Lower lobe of right lung (tissue), 2 donors: ENCODE measurements around the gene CYB5B. TPM values are rescaled to one million over a fixed set of nuclear protein-coding genes. Genes with fewer than 3 reads are reported as not detected.

Experiments used
- ATAC-seq, 2 donors: fragments of 200-7000 bp; cut with Tn5 transposase; one replicate each; pipeline ENCODE4 v1.9.1; 2020 to 2022; ENCODE audit warnings: mild to moderate bottlenecking in 2 of 2, moderate library complexity in 2 of 2
- DNase-seq: peaks from one replicate; pipeline ENCODE4 v3.0.0-alpha.2; 2020
- H3K27ac ChIP-seq: fragments of 200-600 bp; one replicate; pipeline ENCODE4 v1.8.0; 2022
- H3K27me3 ChIP-seq: fragments of 200-600 bp; one replicate; pipeline ENCODE4 v1.8.0; 2022; ENCODE audit warnings: low read depth
- H3K36me3 ChIP-seq: fragments of 200-600 bp; one replicate; pipeline ENCODE4 v1.8.0; 2022; ENCODE audit warnings: mild to moderate bottlenecking
- H3K4me1 ChIP-seq: fragments of 200-600 bp; one replicate; pipeline ENCODE4 v1.8.0; 2022
- H3K4me3 ChIP-seq: fragments of 200-600 bp; one replicate; pipeline ENCODE4 v1.8.0; 2022; ENCODE audit warnings: mild to moderate bottlenecking
- H3K9me3 ChIP-seq: fragments of 200-600 bp; one replicate; pipeline ENCODE4 v1.8.0; 2022
- intact Hi-C: fragments of 100-400 bp; cut with DNase I; formaldehyde crosslinking; loops from one replicate; pipeline ENCODE4 v1.11.0; 2022
- total RNA-seq: library from RNA; stranded (reverse); fragmentation: NEBNext Ultra II Directional; extraction: Animal tissue kit (Norgen Biotek cat#: 25700); gene quantifications from one replicate; pipeline ENCODE4 v1.2.1, GENCODE V29; 2021
- TF ChIP-seq, protein P1 (sequence below): fragments of 200-600 bp; IDR thresholded peaks from one replicate; pipeline ENCODE4 v1.8.0; 2022; ENCODE audit warnings: antibody characterized with exemption, mild to moderate bottlenecking
- donor health status: DM: no; HTN: yes; CAD: no; lungs with severe emphysema.

CYB5B gene
- total RNA-seq, 1 donor from 2014 or later: 78.2 TPM

DNA sequence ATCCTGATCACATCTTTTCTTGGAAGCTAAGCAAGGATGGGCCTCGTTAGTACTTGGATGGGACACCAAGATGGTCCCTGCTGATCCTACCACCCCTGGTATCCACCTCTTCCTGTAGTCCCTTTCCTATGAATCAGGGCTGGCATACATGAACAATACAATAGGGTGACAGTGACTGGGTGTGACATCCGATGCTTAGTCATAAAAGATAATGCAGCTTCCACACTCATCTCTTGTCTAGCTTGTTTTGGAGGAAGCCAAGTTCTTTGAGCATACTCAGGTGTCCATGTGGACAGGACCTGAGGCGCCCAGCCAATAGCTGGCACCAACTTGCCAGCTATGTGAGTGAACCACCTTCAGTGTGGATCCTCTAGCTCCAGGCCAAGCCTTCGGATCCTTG is 78.8 kb downstream of the CYB5B start:
- Histone ChIP-seq H3K27me3 (no peaks in the 10 kb centered on the region), H3K36me3 (no peaks in the 10 kb centered on the region), H3K9me3 (no peaks in the 10 kb centered on the region), H3K27ac (no peak overlapping the region), H3K4me3 (no peak overlapping the region), H3K4me1 (no peaks in the 10 kb centered on the region)
- ATAC-seq: no peak
- intact Hi-C loops: no loop called here
- TF ChIP-seq, protein P1, sequence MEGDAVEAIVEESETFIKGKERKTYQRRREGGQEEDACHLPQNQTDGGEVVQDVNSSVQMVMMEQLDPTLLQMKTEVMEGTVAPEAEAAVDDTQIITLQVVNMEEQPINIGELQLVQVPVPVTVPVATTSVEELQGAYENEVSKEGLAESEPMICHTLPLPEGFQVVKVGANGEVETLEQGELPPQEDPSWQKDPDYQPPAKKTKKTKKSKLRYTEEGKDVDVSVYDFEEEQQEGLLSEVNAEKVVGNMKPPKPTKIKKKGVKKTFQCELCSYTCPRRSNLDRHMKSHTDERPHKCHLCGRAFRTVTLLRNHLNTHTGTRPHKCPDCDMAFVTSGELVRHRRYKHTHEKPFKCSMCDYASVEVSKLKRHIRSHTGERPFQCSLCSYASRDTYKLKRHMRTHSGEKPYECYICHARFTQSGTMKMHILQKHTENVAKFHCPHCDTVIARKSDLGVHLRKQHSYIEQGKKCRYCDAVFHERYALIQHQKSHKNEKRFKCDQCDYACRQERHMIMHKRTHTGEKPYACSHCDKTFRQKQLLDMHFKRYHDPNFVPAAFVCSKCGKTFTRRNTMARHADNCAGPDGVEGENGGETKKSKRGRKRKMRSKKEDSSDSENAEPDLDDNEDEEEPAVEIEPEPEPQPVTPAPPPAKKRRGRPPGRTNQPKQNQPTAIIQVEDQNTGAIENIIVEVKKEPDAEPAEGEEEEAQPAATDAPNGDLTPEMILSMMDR: no peak
- no peak for DNase-seq

DNA sequence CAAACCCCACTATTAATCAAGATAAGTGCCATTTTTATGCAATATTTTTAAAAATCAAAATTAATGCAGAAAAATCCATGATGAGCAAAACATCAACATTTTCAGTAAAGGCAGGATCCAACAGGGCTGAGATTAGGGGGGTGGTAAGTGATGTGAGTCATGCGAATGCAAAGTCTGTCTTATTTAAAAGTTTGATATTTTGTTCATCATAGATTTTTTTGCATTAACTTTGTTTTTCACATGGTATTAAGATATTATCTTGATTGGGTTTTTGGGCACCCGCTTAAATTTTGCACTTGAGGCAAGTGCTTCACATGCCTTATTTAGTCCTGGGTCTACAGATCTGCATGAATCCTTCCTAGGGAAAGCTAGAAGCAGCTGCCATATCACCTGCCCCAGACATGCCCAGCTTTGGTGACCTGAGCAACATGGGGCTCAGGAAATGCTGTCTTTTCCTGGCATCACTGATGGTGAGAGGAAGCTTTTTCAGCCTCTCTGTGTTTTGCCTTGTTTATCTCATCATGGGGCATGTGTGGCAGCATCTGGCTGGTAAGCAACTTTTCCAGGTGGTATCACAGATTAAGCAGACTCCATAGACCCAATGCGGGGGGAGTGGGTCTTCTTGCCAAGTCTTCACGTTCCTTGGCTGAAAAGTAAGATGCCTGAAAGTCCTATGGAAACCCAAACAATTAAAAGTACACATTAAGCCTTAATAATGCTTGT is 83.8 kb downstream of the CYB5B start:
- intact Hi-C loops: no loop called here
- no peak overlapping the region for H3K27ac ChIP-seq
- H3K27me3 ChIP-seq: no peaks in the 10 kb centered on the region
- TF ChIP-seq, protein P1: no peak
- H3K4me1 ChIP-seq: no peaks in the 10 kb centered on the region
- no peak for DNase-seq
- no peaks in the 10 kb centered on the region for H3K9me3 ChIP-seq
- no peak overlapping the region for H3K4me3 ChIP-seq
- ATAC-seq: no peak
- H3K36me3 ChIP-seq: no peaks in the 10 kb centered on the region

DNA sequence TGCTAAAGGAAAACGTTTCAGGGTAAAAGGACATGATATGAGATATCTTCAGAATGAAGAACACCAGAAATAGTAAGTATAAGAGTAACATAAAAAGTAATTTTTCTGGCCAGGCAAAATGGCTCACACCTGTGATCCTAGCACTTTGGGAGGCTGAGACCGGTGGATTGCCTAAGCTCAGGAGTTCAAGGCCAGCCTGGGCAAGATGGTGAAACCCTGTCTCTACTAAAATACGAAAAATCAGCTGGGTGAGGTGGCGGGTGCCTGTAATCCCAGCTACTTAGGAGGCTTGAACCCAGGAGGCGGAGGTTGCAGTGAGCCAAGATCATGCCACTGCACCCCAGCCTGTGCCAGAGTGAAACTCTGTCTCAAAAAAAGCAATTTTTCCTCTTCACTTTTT is 84.7 kb downstream of the CYB5B start:
- H3K9me3 ChIP-seq: no peaks in the 10 kb centered on the region
- intact Hi-C loops: no loop called here
- no peaks in the 10 kb centered on the region for H3K27me3 ChIP-seq
- ATAC-seq: no peak
- H3K36me3 ChIP-seq: no peaks in the 10 kb centered on the region
- TF ChIP-seq, protein P1: no peak
- no peak for DNase-seq
- H3K4me1 ChIP-seq: no peaks in the 10 kb centered on the region
- H3K4me3 ChIP-seq: no peak overlapping the region
- no peak overlapping the region for H3K27ac ChIP-seq

DNA sequence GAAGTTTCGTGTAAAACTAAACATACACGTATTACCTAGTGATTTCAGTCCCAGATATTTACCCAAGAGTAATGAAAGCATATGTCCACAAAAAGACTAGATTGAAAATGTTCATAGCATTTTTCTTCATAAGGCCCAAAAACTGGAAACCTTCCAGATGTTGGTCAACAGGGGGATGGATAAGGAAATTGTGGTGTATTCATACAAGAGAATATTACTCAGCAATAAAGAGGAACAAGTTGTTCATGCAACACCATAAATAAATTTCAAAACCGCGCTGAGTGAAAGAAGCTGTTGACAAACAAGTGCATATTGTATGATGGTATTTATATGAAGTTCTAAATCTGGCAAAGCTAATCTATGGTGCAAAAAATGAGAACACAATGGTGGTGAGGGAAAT is 87.2 kb downstream of the CYB5B start:
- Histone ChIP-seq H3K27ac (no peak overlapping the region), H3K36me3 (no peaks in the 10 kb centered on the region), H3K4me1 (no peaks in the 10 kb centered on the region), H3K4me3 (no peak overlapping the region), H3K27me3 (no peaks in the 10 kb centered on the region), H3K9me3 (no peaks in the 10 kb centered on the region)
- DNase-seq: no peak
- TF ChIP-seq, protein P1: no peak
- ATAC-seq: no peak
- intact Hi-C loops: no loop called here

DNA sequence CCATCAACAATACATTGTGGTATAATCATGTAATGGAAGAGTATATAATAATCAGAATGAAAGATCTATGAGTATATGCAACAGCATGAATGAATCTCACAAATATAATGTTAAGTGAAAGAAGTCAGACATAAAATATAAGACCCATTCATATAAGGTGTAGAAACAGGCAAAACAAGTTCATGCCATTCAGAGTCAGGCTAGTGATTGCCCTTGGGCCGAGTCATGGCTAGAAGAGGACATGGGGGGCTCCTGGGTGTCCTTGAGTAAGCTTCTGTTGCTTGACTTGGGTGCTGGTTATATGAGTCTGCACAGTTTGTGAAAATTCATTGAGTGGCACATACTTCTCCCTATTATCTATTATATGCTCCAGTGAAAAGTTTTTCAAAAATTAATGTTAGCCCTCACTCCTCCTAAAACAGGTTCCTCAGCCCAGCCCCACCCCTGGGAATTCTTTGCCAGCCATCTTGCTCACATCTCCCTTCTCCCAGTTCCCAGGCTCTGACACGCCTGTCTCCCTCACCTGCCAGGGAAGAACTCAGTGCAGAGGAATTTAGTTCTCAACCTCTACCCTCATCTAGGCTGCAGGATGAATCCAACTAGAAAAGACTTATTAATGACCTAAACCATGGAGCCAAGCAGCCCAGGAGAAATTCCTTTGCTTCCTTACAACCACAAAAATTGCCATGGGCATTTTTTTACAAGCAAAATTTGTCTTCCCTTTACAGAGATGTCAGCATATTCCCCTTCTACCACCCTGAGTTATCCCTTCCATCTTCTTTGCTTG is 89.0 kb downstream of the CYB5B start:
- intact Hi-C loops: no loop called here
- H3K4me3 ChIP-seq: no peak overlapping the region
- DNase-seq (no peak), ATAC-seq (peak in 1 of 2 donors; percentile 39)
- no peaks in the 10 kb centered on the region for H3K36me3 ChIP-seq
- H3K27ac ChIP-seq: no peak overlapping the region
- no peaks in the 10 kb centered on the region for H3K9me3 ChIP-seq
- no peaks in the 10 kb centered on the region for H3K4me1 ChIP-seq
- no peaks in the 10 kb centered on the region for H3K27me3 ChIP-seq
- TF ChIP-seq, protein P1: no peak
